Activated CD8-positive, alpha-beta memory T cell treated with anti-CD3 and anti-CD28 coated beads for 48 hours (primary cell): Measurements from ENCODE around the gene GAP43.
A peak's percentile ranks its signal among the peaks of the same experiment; 100 is the strongest.

ENCODE experiments used
- DNase-seq, 3 experiments: peaks; one replicate each; pipeline ENCODE4 v3.0.0-alpha.2; 2020; ENCODE audit warnings: low read depth in 2 of 3, low spot score in 2 of 3

The GAP43 gene

GRCh38 chr3:115627180-115628074 is 4.1 kb downstream of the GAP43 start:
- no peak for DNase-seq

DNA sequence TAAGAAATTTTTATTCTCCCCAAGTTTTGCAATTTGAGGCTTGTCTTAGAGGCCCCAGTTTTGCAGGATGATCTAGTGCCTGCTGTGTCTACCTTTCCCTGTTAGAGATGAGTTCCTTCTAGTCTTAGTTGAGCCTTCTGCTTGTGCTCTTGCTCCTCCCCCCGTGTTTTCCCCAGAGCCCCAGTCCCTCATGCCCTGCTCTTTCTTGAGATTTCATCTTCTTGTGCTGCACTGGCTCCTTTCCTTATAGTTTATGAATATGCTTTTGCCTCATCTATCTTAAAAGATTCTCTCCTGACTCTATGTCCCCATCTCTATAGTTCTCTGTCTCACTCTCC is 4.7 kb downstream of the GAP43 start:
- DNase-seq = no peak

GRCh38 chr3:115630850-115631249 is 7.5 kb downstream of the GAP43 start:
- no peak for DNase-seq

- no peak for DNase-seq
Observed at GRCh38 chr3:115632026-115632425, 8.7 kb downstream of the GAP43 start.

- DNase-seq = no peak
Observed at GRCh38 chr3:115633467-115633866, 10.2 kb downstream of the GAP43 start.

- no peak for DNase-seq
Observed at GRCh38 chr3:115634052-115634451, 10.7 kb downstream of the GAP43 start.

GRCh38 chr3:115635406-115635805 is 12.1 kb downstream of the GAP43 start:
- DNase-seq = no peak

- no peak for DNase-seq
Observed at GRCh38 chr3:115638241-115638640, 14.9 kb downstream of the GAP43 start.

DNA sequence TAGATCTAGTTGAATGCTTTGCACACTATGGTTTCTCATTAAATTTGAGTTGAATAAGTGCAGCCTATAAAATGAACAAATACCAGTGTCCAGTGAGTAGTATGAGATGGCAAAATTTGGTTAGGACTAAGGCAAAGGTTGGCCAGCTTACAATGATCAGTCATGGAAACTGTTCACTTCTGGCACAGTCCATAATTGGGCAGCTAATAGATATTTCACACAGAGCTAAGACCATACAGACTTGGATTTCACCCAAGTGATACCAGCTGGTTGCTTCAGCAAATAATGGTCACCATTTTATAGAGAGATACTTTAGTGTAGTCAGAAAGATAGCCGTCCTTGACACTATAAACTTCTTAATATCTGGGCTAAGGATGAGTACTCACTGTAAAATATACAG is 15.7 kb downstream of the GAP43 start:
- no peak for DNase-seq

- DNase-seq = no peak
Observed at GRCh38 chr3:115644391-115644790, 21.1 kb downstream of the GAP43 start.

DNA sequence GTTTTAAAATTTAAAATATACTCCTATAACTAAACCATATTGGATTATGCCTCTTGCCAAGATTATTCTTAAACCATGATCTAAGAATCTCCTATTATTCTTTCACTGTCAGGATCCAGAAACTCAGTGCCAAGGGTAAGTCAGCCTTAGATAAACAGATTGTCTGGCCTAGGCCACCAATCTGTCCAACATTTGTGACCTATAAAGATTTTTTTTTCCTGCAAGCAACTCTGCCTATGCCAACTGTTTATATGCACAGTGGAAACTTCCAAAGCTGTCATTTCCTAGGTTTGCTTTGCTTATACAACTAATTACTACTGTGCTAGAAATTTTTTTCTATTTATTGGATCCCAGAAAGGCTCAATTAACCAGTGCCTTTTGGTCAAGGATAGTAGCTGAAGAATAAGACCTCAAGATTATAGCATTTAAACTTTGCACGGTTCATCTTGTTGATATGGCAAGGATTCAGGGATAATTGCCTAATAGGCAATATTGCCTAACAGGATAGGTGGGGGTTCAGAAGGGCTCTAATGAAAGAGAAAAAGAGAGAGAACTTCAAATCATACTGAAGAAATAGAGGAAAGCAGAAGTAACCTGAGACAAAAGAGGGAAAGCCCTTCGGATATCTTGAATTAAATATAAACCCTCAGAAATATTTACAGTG is 22.8 kb downstream of the GAP43 start:
- no peak for DNase-seq

GRCh38 chr3:115648559-115648958 is 25.2 kb downstream of the GAP43 start:
- DNase-seq = no peak

GRCh38 chr3:115651087-115651486 is 27.8 kb downstream of the GAP43 start:
- no peak for DNase-seq

DNA sequence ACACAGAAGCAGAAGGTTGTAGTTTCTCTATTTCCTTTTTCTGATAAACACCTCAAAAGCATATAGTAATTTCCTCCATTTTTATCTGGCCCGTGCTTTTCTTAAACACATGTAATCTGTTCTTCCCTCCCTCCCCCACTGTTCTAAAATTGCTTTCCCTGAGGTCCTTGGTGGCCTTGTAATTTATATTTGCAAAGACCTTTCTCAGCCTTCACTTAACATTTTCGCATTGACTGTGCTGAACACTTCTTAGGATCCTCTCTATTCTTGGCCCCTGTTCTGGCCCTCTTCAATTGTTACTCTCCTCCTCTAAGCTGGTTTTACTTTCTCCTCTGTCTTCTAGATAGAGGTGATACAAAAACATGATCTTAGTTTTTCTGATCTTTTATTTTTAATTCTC is 28.3 kb downstream of the GAP43 start:
- no peak for DNase-seq

DNA sequence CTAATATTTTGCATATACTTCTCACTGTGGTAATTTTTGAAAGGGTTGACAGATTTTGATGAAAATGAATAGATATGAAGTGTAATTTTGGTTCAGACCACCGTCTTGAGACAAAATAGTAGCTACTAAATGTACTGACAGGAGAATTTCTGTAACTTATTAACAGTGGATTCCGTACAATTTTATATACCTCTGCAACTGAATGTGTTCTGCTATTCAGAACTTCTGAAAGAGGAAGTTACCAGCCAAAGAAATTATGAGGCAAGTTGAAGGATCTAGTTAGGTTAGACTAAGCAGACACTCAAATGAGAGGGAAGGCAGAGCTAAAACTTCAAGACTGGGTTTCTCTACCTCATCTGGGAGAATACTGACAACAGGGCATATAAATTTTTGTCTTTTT is 29.4 kb downstream of the GAP43 start:
- no peak for DNase-seq

DNA sequence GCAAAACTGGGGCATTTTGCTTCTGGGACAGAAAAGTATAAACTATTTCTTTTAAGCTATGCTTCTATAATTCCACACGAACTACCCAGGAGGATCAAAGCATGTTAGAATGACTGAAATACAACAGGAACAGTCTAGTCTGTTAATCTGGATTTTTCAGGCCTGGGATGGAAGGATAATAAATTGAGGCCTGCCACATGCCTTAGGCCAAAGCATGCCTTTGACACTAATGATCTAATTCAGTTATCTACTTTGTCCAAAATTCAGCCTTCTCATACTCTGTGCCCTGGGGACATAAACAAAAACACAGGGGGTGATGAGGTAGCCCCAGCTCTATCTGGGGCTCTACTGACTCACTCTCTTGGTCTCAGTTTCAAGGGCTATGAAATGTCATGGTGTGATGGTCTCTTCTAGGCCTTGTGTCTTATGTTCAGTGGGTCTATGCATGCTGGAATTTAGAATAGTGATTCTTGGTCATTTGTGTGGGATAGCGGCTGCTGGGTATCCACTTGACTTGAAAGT is 32.5 kb downstream of the GAP43 start:
- DNase-seq = no peak

- DNase-seq = no peak
Observed at GRCh38 chr3:115657168-115657567, 33.9 kb downstream of the GAP43 start.

- no peak for DNase-seq
Observed at GRCh38 chr3:115658032-115658336, 34.7 kb downstream of the GAP43 start.

DNA sequence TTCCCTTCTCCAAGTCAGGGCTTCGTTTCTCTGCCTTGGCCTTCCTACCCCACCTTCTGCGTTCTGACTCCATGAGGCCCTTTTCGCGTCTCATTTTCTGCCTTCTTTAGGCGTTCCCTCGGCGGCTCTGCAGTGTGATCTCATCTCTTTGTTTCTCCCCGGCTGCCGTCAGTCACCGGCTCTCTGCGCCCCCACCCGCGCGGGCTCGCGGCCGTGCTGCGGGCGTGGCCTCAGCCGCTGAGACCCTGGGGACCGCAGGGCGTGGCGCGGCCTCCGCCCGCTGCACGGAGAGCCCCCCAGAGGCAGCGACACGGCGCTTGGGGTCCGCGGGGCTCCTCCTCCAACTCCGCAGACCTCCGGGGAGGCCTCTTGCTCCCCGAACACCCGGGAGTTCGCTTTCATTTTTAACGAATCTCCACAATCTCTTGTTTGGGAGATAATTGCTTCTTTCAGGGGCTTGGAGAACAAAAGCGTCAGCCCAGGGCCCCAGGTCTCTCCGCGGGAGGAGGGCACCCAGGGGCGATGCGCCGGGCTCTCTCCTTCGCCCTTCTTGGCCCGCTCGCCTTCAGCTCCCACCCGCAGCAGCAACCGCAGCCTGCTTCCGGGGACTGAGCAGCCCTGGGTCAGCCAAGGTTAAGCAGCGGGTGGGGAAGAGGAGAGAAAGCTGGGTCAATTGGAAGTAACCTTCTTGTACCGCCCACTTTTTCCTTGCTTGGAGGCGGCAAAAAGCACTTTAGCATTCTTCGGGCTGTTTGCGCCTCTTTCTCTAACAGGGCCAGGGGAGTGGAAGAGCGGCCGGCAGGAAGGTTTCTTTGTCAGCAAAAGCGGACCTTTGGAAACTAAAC is 35.2 kb downstream of the GAP43 start:
- DNase-seq = peak; percentile 30 to 62 (median 49)

GRCh38 chr3:115659253-115660220 is 36.2 kb downstream of the GAP43 start:
- no peak for DNase-seq
